HepG2 (cell line): ENCODE results near the gene SPAAR. TPM values are rescaled to one million over a fixed set of nuclear protein-coding genes. Genes with fewer than 3 reads are reported as not detected.

Experiments used
- ARID2 ChIP-seq: sonication (generic); formaldehyde crosslinking; IDR thresholded peaks from 2 replicates; pipeline ENCODE4 v1.8.1; 2022; ENCODE audit warnings: mild to moderate bottlenecking, missing genetic modification reagents, borderline replicate concordance
- NFE2L1 ChIP-seq: sonication (generic); formaldehyde crosslinking; IDR thresholded peaks from 2 replicates; pipeline ENCODE4 v1.4.0; 2020; ENCODE audit warnings: missing genetic modification reagents, mild to moderate bottlenecking, borderline replicate concordance
- NR2F1 ChIP-seq, 2 experiments: fragments of 450-650 bp in 1 of 2; formaldehyde crosslinking in 1 of 2; IDR thresholded peaks; 2 replicates each; pipeline versions ENCODE4 v1.5.0 to v1.6.1; 2016 to 2020; ENCODE audit warnings: mild to moderate bottlenecking in 1 of 2, missing compliant biosample characterization in 1 of 2, missing genetic modification reagents in 1 of 2, moderate library complexity in 1 of 2
- NR3C1 ChIP-seq: sonication (generic); formaldehyde crosslinking; IDR thresholded peaks from 2 replicates; pipeline ENCODE4 v1.4.0; 2020; ENCODE audit warnings: missing genetic modification reagents
- TCF7L2 ChIP-seq: IDR thresholded peaks from 2 replicates; pipeline ENCODE4 v1.6.1; 2011; ENCODE audit warnings: mild to moderate bottlenecking, low read depth, low read length, moderate library complexity
- ZNF232 ChIP-seq: sonication (generic); formaldehyde crosslinking; IDR thresholded peaks from 2 replicates; pipeline ENCODE4 v1.4.0; 2020; ENCODE audit warnings: missing genetic modification reagents, borderline replicate concordance
- ZNF234 ChIP-seq: sonication (generic); formaldehyde crosslinking; conservative IDR thresholded peaks from 2 replicates; pipeline ENCODE4 v1.5.1; 2020; ENCODE audit warnings: mild to moderate bottlenecking, missing genetic modification reagents
- ZNF251 ChIP-seq: sonication (generic); formaldehyde crosslinking; IDR thresholded peaks from 2 replicates; pipeline ENCODE4 v1.9.0; 2021; ENCODE audit warnings: mild to moderate bottlenecking, missing genetic modification reagents
- ZNF317 ChIP-seq: sonication (generic); formaldehyde crosslinking; IDR thresholded peaks from 2 replicates; pipeline ENCODE4 v1.5.0; 2020; ENCODE audit warnings: mild to moderate bottlenecking, missing genetic modification reagents
- ZNF343 ChIP-seq: sonication (generic); formaldehyde crosslinking; IDR thresholded peaks from 2 replicates; pipeline ENCODE4 v1.4.0; 2020; ENCODE audit warnings: mild to moderate bottlenecking, missing genetic modification reagents
- ZNF616 ChIP-seq: sonication (generic); formaldehyde crosslinking; IDR thresholded peaks from 2 replicates; pipeline ENCODE4 v1.5.0; 2020; ENCODE audit warnings: low read depth, mild to moderate bottlenecking, missing genetic modification reagents
- ZNF790 ChIP-seq: sonication (generic); formaldehyde crosslinking; IDR thresholded peaks from 2 replicates; pipeline ENCODE4 v1.8.0; 2022; ENCODE audit warnings: missing genetic modification reagents, mild to moderate bottlenecking, borderline replicate concordance
- ZNF879 ChIP-seq: sonication (generic); formaldehyde crosslinking; IDR thresholded peaks from 2 replicates; pipeline ENCODE4 v1.8.1; 2023; ENCODE audit warnings: missing genetic modification reagents
- polyA plus RNA-seq, 8 experiments: library from polyadenylated mRNA; depleted of rRNA in 3 of 8; stranded (reverse) in 7 of 8; unstranded in 1 of 8; fragments of >200 nt; fragmentation: Illumina TruSeq in 4 of 8; extraction: Trizol in 4 of 8; gene quantifications; 2 replicates each; pipeline versions ENCODE4 v1.2.1 to v1.2.3, GENCODE V29; 2011 to 2016; ENCODE audit warnings: low read depth in 4 of 8, missing spikeins in 1 of 8, mixed read lengths in 1 of 8; ENCODE audit not compliant: insufficient read depth in 1 of 8
- total RNA-seq, 5 experiments: library from RNA; depleted of rRNA; stranded (reverse); fragments of >200 nt; fragmentation: Illumina TruSeq; extraction: Trizol; gene quantifications; 2 replicates each; pipeline ENCODE4 v1.2.3, GENCODE V29; 2016; ENCODE audit warnings: low read depth in 1 of 5
- TF ChIP-seq, protein P1 (sequence below): sonication (generic); formaldehyde crosslinking; IDR thresholded peaks from 2 replicates; pipeline ENCODE4 v1.5.1; 2020; ENCODE audit warnings: mild to moderate bottlenecking, missing genetic modification reagents
- TF ChIP-seq, protein P2 (sequence below): sonication (generic); formaldehyde crosslinking; IDR thresholded peaks from 2 replicates; pipeline ENCODE4 v1.4.0; 2020; ENCODE audit warnings: missing genetic modification reagents, borderline replicate concordance
- TF ChIP-seq, protein P3 (sequence below): sonication (generic); formaldehyde crosslinking; IDR thresholded peaks from 2 replicates; pipeline ENCODE4 v1.4.0; 2020; ENCODE audit warnings: missing genetic modification reagents
- TF ChIP-seq, protein P4 (sequence below): sonication (generic); formaldehyde crosslinking; conservative IDR thresholded peaks from 2 replicates; pipeline ENCODE4 v1.4.0; 2020; ENCODE audit warnings: missing genetic modification reagents
- TF ChIP-seq, protein P5 (sequence below): sonication (generic); formaldehyde crosslinking; IDR thresholded peaks from 2 replicates; pipeline ENCODE4 v1.4.0; 2020; ENCODE audit warnings: mild to moderate bottlenecking, low read depth, missing genetic modification reagents

SPAAR gene
- total and polyA plus RNA-seq, 2 of the 13 experiments (the other 11 are each of a cell fraction or from before 2014, with no cell fraction given), result 0.07 TPM; not detected in 1

DNA sequence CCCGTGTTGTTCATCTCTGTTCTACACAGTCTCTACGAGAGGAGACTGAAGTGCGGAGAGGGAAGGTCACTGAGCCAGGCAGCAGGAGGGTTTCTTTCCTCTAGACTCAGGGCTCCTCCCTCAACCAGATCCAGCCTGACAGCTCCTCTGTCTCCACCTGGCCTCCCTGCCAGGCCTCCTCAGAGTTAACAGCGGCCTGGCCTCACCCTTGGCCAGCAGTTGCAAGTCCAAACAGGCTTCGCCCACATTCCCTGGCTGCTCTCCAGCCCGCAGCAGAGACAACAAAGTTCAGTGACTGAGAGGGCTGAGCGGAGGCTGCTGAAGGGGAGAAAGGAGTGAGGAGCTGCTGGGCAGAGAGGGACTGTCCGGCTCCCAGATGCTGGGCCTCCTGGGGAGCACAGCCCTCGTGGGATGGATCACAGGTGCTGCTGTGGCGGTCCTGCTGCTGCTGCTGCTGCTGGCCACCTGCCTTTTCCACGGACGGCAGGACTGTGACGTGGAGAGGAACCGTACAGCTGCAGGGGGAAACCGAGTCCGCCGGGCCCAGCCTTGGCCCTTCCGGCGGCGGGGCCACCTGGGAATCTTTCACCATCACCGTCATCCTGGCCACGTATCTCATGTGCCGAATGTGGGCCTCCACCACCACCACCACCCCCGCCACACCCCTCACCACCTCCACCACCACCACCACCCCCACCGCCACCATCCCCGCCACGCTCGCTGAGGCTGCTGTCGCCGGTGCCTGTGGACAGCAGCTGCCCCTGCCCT is 3.2 kb upstream of the SPAAR start, which contains the start of gene HRCT1 (continued):
- TF ChIP-seq NR2F1 (CRISPR knock-in tag; IDR thresholded peaks at IDR 0.05), result 0 out of 4 replicates have a peak, but pooled peaks of 1 of the 2 experiments have one; percentile 13
- TF ChIP-seq, protein P1, sequence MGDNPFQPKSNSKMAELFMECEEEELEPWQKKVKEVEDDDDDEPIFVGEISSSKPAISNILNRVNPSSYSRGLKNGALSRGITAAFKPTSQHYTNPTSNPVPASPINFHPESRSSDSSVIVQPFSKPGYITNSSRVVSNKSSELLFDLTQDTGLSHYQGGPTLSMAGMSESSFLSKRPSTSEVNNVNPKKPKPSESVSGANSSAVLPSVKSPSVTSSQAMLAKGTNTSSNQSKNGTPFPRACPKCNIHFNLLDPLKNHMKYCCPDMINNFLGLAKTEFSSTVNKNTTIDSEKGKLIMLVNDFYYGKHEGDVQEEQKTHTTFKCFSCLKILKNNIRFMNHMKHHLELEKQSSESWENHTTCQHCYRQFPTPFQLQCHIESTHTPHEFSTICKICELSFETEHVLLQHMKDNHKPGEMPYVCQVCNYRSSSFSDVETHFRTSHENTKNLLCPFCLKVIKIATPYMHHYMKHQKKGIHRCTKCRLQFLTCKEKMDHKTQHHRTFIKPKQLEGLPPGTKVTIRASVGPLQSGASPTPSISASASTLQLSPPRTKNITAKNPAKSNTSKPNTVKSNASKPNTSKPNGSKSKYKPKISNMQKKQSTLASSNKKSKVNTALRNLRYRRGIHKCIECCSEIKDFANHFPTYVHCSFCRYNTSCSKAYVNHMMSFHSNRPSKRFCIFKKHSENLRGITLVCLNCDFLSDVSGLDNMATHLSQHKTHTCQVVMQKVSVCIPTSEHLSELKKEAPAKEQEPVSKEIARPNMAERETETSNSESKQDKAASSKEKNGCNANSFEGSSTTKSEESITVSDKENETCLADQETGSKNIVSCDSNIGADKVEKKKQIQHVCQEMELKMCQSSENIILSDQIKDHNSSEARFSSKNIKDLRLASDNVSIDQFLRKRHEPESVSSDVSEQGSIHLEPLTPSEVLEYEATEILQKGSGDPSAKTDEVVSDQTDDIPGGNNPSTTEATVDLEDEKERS (CRISPR knock-in tag), result peak; percentile 76; the same call in 1 of the 2 replicates
- no peak for TF ChIP-seq ZNF232 (CRISPR knock-in tag)
- no peak for TF ChIP-seq ZNF234 (CRISPR knock-in tag)
- TF ChIP-seq ZNF343, result no peak
- no peak for TF ChIP-seq ZNF616
- TF ChIP-seq, protein P2, sequence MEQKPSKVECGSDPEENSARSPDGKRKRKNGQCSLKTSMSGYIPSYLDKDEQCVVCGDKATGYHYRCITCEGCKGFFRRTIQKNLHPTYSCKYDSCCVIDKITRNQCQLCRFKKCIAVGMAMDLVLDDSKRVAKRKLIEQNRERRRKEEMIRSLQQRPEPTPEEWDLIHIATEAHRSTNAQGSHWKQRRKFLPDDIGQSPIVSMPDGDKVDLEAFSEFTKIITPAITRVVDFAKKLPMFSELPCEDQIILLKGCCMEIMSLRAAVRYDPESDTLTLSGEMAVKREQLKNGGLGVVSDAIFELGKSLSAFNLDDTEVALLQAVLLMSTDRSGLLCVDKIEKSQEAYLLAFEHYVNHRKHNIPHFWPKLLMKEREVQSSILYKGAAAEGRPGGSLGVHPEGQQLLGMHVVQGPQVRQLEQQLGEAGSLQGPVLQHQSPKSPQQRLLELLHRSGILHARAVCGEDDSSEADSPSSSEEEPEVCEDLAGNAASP, result peak; percentile 62; the same call in 1 of the 2 replicates
- TF ChIP-seq NR3C1 (CRISPR knock-in tag), result no peak
- TF ChIP-seq, protein P3, sequence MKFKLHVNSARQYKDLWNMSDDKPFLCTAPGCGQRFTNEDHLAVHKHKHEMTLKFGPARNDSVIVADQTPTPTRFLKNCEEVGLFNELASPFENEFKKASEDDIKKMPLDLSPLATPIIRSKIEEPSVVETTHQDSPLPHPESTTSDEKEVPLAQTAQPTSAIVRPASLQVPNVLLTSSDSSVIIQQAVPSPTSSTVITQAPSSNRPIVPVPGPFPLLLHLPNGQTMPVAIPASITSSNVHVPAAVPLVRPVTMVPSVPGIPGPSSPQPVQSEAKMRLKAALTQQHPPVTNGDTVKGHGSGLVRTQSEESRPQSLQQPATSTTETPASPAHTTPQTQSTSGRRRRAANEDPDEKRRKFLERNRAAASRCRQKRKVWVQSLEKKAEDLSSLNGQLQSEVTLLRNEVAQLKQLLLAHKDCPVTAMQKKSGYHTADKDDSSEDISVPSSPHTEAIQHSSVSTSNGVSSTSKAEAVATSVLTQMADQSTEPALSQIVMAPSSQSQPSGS, result 0 out of 2 replicates have a peak, but pooled peaks have one; percentile 30
- TF ChIP-seq, protein P4, sequence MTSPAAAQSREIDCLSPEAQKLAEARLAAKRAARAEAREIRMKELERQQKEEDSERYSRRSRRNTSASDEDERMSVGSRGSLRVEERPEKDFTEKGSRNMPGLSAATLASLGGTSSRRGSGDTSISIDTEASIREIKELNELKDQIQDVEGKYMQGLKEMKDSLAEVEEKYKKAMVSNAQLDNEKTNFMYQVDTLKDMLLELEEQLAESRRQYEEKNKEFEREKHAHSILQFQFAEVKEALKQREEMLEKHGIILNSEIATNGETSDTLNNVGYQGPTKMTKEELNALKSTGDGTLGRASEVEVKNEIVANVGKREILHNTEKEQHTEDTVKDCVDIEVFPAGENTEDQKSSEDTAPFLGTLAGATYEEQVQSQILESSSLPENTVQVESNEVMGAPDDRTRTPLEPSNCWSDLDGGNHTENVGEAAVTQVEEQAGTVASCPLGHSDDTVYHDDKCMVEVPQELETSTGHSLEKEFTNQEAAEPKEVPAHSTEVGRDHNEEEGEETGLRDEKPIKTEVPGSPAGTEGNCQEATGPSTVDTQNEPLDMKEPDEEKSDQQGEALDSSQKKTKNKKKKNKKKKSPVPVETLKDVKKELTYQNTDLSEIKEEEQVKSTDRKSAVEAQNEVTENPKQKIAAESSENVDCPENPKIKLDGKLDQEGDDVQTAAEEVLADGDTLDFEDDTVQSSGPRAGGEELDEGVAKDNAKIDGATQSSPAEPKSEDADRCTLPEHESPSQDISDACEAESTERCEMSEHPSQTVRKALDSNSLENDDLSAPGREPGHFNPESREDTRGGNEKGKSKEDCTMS (CRISPR knock-in tag), result no peak
- no peak for TF ChIP-seq NFE2L1
- TF ChIP-seq, protein P5, sequence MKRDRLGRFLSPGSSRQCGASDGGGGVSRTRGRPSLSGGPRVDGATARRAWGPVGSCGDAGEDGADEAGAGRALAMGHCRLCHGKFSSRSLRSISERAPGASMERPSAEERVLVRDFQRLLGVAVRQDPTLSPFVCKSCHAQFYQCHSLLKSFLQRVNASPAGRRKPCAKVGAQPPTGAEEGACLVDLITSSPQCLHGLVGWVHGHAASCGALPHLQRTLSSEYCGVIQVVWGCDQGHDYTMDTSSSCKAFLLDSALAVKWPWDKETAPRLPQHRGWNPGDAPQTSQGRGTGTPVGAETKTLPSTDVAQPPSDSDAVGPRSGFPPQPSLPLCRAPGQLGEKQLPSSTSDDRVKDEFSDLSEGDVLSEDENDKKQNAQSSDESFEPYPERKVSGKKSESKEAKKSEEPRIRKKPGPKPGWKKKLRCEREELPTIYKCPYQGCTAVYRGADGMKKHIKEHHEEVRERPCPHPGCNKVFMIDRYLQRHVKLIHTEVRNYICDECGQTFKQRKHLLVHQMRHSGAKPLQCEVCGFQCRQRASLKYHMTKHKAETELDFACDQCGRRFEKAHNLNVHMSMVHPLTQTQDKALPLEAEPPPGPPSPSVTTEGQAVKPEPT, result no peak
- TF ChIP-seq ZNF879 (CRISPR knock-in tag), result no peak
- no peak for TF ChIP-seq ZNF317
- no peak for TF ChIP-seq ARID2 (CRISPR knock-in tag)
- TF ChIP-seq ZNF251 (CRISPR knock-in tag), result no peak
- no peak for TF ChIP-seq TCF7L2
- peak; percentile 46; the same call in 1 of the 2 replicates for TF ChIP-seq ZNF790
